H1 (cell line): Measurements from ENCODE around the gene KLF7. TPM values are rescaled to one million over a fixed set of nuclear protein-coding genes. Genes with fewer than 3 reads are reported as not detected.

ENCODE experiments used
- CTCF ChIA-PET: fragments of 300-600 bp; sonication (Branson Sonifier 250); formaldehyde crosslinking; loops from one replicate; lab custom pipeline; 2021; ENCODE audit not compliant: partially characterized antibody; lab: Charles Lee
- POLR2A ChIA-PET: fragments of 300-600 bp; sonication (Branson Sonifier 250); formaldehyde crosslinking; loops from one replicate; lab custom pipeline; 2021; ENCODE audit warnings: inconsistent platforms; ENCODE audit not compliant: partially characterized antibody; lab: Charles Lee
- DNase-seq, 2 experiments: peaks; one replicate each; pipeline versions ENCODE4 v3.0.0 to v3.0.0-alpha.2; 2010 to 2022; ENCODE audit warnings: low spot score in 2 of 2, low read depth in 1 of 2, mixed read lengths in 1 of 2
- FAIRE-seq: peaks from 2 replicates; lab custom pipeline; 2011; peaks lifted over from hg19 to GRCh38; lab: Jason Lieb, UNC
- H2AFZ ChIP-seq: 2 replicates; pipeline ENCODE4 v1.8.1; 2012; ENCODE audit warnings: low read length, inconsistent platforms
- H2AK5ac ChIP-seq: 2 replicates; pipeline ENCODE4 v1.6.1; 2013; ENCODE audit warnings: low read depth, low read length
- H2BK120ac ChIP-seq: replicated peaks from 2 replicates; pipeline ENCODE3; 2013; ENCODE audit warnings: low read depth, low read length, inconsistent platforms
- H2BK12ac ChIP-seq: 2 replicates; pipeline ENCODE4 v1.6.1; 2013; ENCODE audit warnings: low read depth, low read length
- H2BK15ac ChIP-seq: 2 replicates; pipeline ENCODE4 v1.6.1; 2013; ENCODE audit warnings: low read length
- H2BK20ac ChIP-seq: 2 replicates; pipeline ENCODE4 v1.6.1; 2013; ENCODE audit warnings: low read length
- H2BK5ac ChIP-seq: 2 replicates; pipeline ENCODE4 v1.6.1; 2013; ENCODE audit warnings: low read depth, low read length
- H3K14ac ChIP-seq: 2 replicates; pipeline ENCODE4 v1.6.1; 2013; ENCODE audit warnings: inconsistent platforms; ENCODE audit not compliant: insufficient read length
- H3K18ac ChIP-seq: 2 replicates; pipeline ENCODE4 v1.6.1; 2013; ENCODE audit warnings: low read length; ENCODE audit errors: extremely low read depth
- H3K23ac ChIP-seq: 2 replicates; pipeline ENCODE4 v1.6.1; 2013; ENCODE audit warnings: inconsistent platforms; ENCODE audit not compliant: insufficient read length
- H3K23me2 ChIP-seq: 2 replicates; pipeline ENCODE4 v1.6.1; 2013; ENCODE audit warnings: low read depth, low read length
- H3K27ac ChIP-seq: 2 replicates; pipeline ENCODE4 v1.6.1; 2011; ENCODE audit warnings: low read depth, low read length, inconsistent platforms
- H3K27me3 ChIP-seq, 4 experiments: replicated peaks in 1 of 4; 1 replicate in 1 of 4; 2 replicates in 3 of 4; pipeline versions ENCODE4 v1.6.1 to v1.8.1; 2011 to 2013; ENCODE audit warnings: low read length in 3 of 4, mild to moderate bottlenecking in 3 of 4, inconsistent platforms in 2 of 4, mixed read lengths in 2 of 4, moderate library complexity in 1 of 4; ENCODE audit not compliant: control insufficient read depth in 3 of 4, insufficient read depth in 3 of 4; ENCODE audit errors: extremely low read depth in 1 of 4
- H3K36me3 ChIP-seq, 4 experiments: 2 replicates each; pipeline versions ENCODE4 v1.6.1 to v1.8.1; 2011 to 2013; ENCODE audit warnings: mild to moderate bottlenecking in 4 of 4, low read length in 3 of 4, moderate library complexity in 2 of 4, control low read depth in 1 of 4, inconsistent platforms in 1 of 4; ENCODE audit not compliant: insufficient read depth in 4 of 4, control insufficient read depth in 2 of 4
- H3K4ac ChIP-seq: replicated peaks from 2 replicates; pipeline ENCODE3; 2013; ENCODE audit warnings: low read length, low read depth, mixed read lengths, inconsistent platforms; ENCODE audit not compliant: insufficient read length
- H3K4me1 ChIP-seq, 4 experiments: replicated peaks in 1 of 4; 1 replicate in 1 of 4; 2 replicates in 3 of 4; pipeline versions ENCODE4 v1.6.1 to v1.8.1; 2011 to 2013; ENCODE audit warnings: low read length in 3 of 4, inconsistent platforms in 2 of 4, mixed read lengths in 1 of 4; ENCODE audit not compliant: insufficient read depth in 4 of 4, control insufficient read depth in 3 of 4
- H3K4me2 ChIP-seq, 2 experiments: 2 replicates each; pipeline versions ENCODE4 v1.6.1 to v1.8.1; 2011 to 2013; ENCODE audit warnings: low read depth in 2 of 2, low read length in 2 of 2, control low read depth in 1 of 2, inconsistent platforms in 1 of 2, mild to moderate bottlenecking in 1 of 2; ENCODE audit not compliant: insufficient read depth in 1 of 2
- H3K4me3 ChIP-seq, 4 experiments: fragments of 200-600, 300-600 bp in 1 of 4; sonication (generic), shearing (Covaris generic), sonication (Bioruptor Twin) in 1 of 4; 2 replicates each; pipeline versions ENCODE4 v1.5.1 to v1.8.1; 2011 to 2016; ENCODE audit warnings: low read length in 4 of 4, low read depth in 3 of 4, control low read depth in 2 of 4, inconsistent platforms in 2 of 4, mild to moderate bottlenecking in 2 of 4, mixed read lengths in 1 of 4, moderate library complexity in 1 of 4; ENCODE audit not compliant: insufficient read depth in 2 of 4; ENCODE audit errors: extremely low read depth in 1 of 4
- H3K56ac ChIP-seq: replicated peaks from 2 replicates; pipeline ENCODE3; 2013; ENCODE audit warnings: low read depth, mild to moderate bottlenecking, mixed read lengths, low read length, inconsistent platforms; ENCODE audit not compliant: insufficient read length
- H3K79me1 ChIP-seq: 2 replicates; pipeline ENCODE4 v1.6.1; 2013; ENCODE audit warnings: low read depth, low read length, control low read depth
- H3K79me2 ChIP-seq, 2 experiments: 2 replicates each; pipeline versions ENCODE4 v1.6.1 to v1.8.1; 2012 to 2013; ENCODE audit warnings: low read length in 2 of 2, mild to moderate bottlenecking in 2 of 2, inconsistent platforms in 1 of 2; ENCODE audit not compliant: insufficient read depth in 2 of 2, control insufficient read depth in 1 of 2
- H3K9ac ChIP-seq, 4 experiments: replicated peaks in 1 of 4; 1 replicate in 1 of 4; 2 replicates in 3 of 4; pipeline versions ENCODE4 v1.6.1 to v1.8.1; 2011 to 2013; ENCODE audit warnings: low read depth in 3 of 4, low read length in 3 of 4, control low read depth in 2 of 4, mild to moderate bottlenecking in 2 of 4, moderate library complexity in 2 of 4, inconsistent platforms in 1 of 4; ENCODE audit errors: extremely low read depth in 1 of 4
- H3K9me3 ChIP-seq, 2 experiments: 2 replicates each; pipeline versions ENCODE4 v1.6.1 to v1.8.1; 2012 to 2013; ENCODE audit warnings: mild to moderate bottlenecking in 2 of 2, moderate library complexity in 2 of 2, control low read depth in 1 of 2, inconsistent platforms in 1 of 2, low read depth in 1 of 2, low read length in 1 of 2, mixed read lengths in 1 of 2; ENCODE audit not compliant: insufficient read depth in 2 of 2
- H4K20me1 ChIP-seq, 2 experiments: replicated peaks in 1 of 2; 2 replicates each; pipeline versions ENCODE3 to v1.8.1; 2011 to 2013; ENCODE audit warnings: inconsistent platforms in 2 of 2, low read length in 2 of 2, mild to moderate bottlenecking in 1 of 2; ENCODE audit not compliant: insufficient read depth in 2 of 2, control insufficient read depth in 1 of 2
- H4K5ac ChIP-seq: 2 replicates; pipeline ENCODE4 v1.6.1; 2013; ENCODE audit warnings: low read length, low read depth, mixed read lengths, inconsistent platforms; ENCODE audit not compliant: insufficient read length
- H4K8ac ChIP-seq: 2 replicates; pipeline ENCODE4 v1.8.0; 2013; ENCODE audit warnings: mild to moderate bottlenecking, moderate library complexity, low read length, inconsistent platforms; ENCODE audit not compliant: insufficient read depth; ENCODE audit errors: extremely low read depth
- H4K91ac ChIP-seq: replicated peaks from 2 replicates; pipeline ENCODE3; 2013; ENCODE audit warnings: low read length, mixed read lengths, inconsistent platforms; ENCODE audit not compliant: insufficient read length
- CBX8 ChIP-seq: fragments of 300-800, 300-1000 bp; sonication (generic); IDR thresholded peaks from 2 replicates; pipeline ENCODE4 v1.7.1; 2016; ENCODE audit warnings: low read depth, low read length, borderline replicate concordance
- CHD2 ChIP-seq: IDR thresholded peaks from 2 replicates; pipeline ENCODE4 v1.6.1; 2012; ENCODE audit warnings: low read length, improper control_type of control experiment
- GABPA ChIP-seq: IDR thresholded peaks from 2 replicates; pipeline ENCODE4 v1.6.1; 2011; ENCODE audit warnings: mild to moderate bottlenecking, low read length, moderate library complexity, borderline replicate concordance; ENCODE audit not compliant: insufficient read depth
- HDAC2 ChIP-seq, 2 experiments: fragments of 300-600 bp in 1 of 2; sonication (generic) in 1 of 2; IDR thresholded peaks; 2 replicates each; pipeline ENCODE4 v1.6.1; 2011 to 2012; ENCODE audit warnings: low read depth in 2 of 2, low read length in 2 of 2, mild to moderate bottlenecking in 2 of 2, moderate library complexity in 2 of 2, borderline replicate concordance in 1 of 2, inconsistent platforms in 1 of 2
- JUN ChIP-seq: IDR thresholded peaks from 2 replicates; pipeline ENCODE4 v1.6.1; 2011; ENCODE audit warnings: low read depth, mild to moderate bottlenecking, improper control_type of control experiment, low read length
- NANOG ChIP-seq: IDR thresholded peaks from 2 replicates; pipeline ENCODE4 v1.6.1; 2011; ENCODE audit warnings: low read length, low read depth, mild to moderate bottlenecking, inconsistent platforms; ENCODE audit not compliant: insufficient read depth, poor library complexity, severe bottlenecking
- RBBP5 ChIP-seq: IDR thresholded peaks from 2 replicates; pipeline ENCODE4 v1.7.1; 2012; ENCODE audit warnings: low read depth, mild to moderate bottlenecking, inconsistent platforms, low read length, moderate library complexity, borderline replicate concordance
- RNF2 ChIP-seq: fragments of 200-900, 300-1000 bp; sonication (generic); IDR thresholded peaks from 2 replicates; pipeline ENCODE4 v1.7.1; 2016; ENCODE audit warnings: borderline replicate concordance, low read depth, mild to moderate bottlenecking, antibody characterized with exemption, low read length; ENCODE audit not compliant: poor library complexity, severe bottlenecking; ENCODE audit errors: missing control alignments
- SIN3A ChIP-seq, 2 experiments: IDR thresholded peaks in 1 of 2; conservative IDR thresholded peaks in 1 of 2; 2 replicates each; pipeline ENCODE4 v1.6.1; 2011 to 2012; ENCODE audit warnings: low read length in 2 of 2, improper control_type of control experiment in 1 of 2, low read depth in 1 of 2, mild to moderate bottlenecking in 1 of 2
- SUZ12 ChIP-seq: fragments of 200-600 bp; sonication (generic); IDR thresholded peaks from 2 replicates; pipeline ENCODE4 v1.6.1; 2012; ENCODE audit warnings: mild to moderate bottlenecking, inconsistent platforms, low read length, moderate library complexity, mixed read lengths
- TEAD4 ChIP-seq: IDR thresholded peaks from 2 replicates; pipeline ENCODE4 v1.6.1; 2012; ENCODE audit warnings: low read depth, low read length, inconsistent platforms, mixed read lengths
- WGBS, 2 experiments: shearing (Covaris generic) in 1 of 2; methylation state at CpG; one replicate each; pipeline versions ENCODE4 v1.1.6 to v1.1.7; 2013 to 2015; ENCODE audit warnings: low lambda C conversion rate in 2 of 2, mixed read lengths in 2 of 2, inconsistent platforms in 1 of 2, low coverage in 1 of 2, missing lambda C conversion rate in 1 of 2; ENCODE audit not compliant: insufficient replicate concordance in 2 of 2, insufficient coverage in 1 of 2, insufficient read length in 1 of 2; ENCODE audit errors: extremely low coverage in 1 of 2, missing lambda C conversion rate in 1 of 2; 5-methylcytosine and 5-hydroxymethylcytosine counted together
- polyA plus RNA-seq, 7 experiments: library from polyadenylated mRNA; depleted of rRNA in 3 of 7; stranded (reverse) in 5 of 7; unstranded in 2 of 7; fragments of >200 nt in 5 of 7; fragments of 200-250 nt in 2 of 7; gene quantifications; 1 replicate in 5 of 7; 2 replicates in 1 of 7; 4 replicates in 1 of 7; pipeline versions ENCODE4 v1.2.1 to v1.2.3, GENCODE V29; 2011 to 2013; ENCODE audit warnings: missing spikeins in 2 of 7, mixed read lengths in 2 of 7
- total RNA-seq: library from RNA; stranded (reverse); fragmentation: NEBNext Ultra II Directional; extraction: Animal tissue kit (Norgen Biotek cat#: 25700); gene quantifications from 2 replicates; pipeline ENCODE4 v1.2.1, GENCODE V29; 2021

The KLF7 gene
- total and polyA plus RNA-seq, 2 of the 8 experiments (the other 6 are each of a cell fraction or from before 2014, with no cell fraction given): 9.6 to 23.3 TPM

DNA sequence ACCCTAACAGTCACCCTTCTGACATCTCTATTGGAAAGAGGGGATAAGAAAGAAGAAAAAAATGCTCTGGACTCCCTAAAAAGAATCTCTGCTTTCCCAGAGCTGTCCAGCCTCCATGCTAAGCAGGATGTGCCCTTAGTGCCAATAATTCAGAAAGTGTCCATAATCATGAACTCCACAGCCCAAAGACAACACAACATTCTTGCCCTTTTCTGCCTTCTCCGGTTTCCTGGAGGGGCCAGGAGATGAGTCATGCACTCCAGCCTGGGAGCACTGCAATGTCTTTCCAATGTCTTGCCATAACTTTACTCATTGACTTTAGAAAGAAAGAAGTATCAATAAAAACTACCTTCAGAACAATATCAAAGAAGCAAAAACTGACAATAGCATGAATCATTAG lies 44.0 kb downstream of the KLF7 start:
- Histone ChIP-seq H2BK5ac (no peak overlapping the region), H3K27me3 (no peaks in the 10 kb centered on the region), H3K4me2 (no peak overlapping the region), H2BK12ac (no peak overlapping the region), H3K79me1 (peaks cover 2% of the 10 kb centered on the region; the same call in 1 of the 2 replicates), H3K4ac (no peak overlapping the region), H3K23ac (no peak overlapping the region), H3K9me3 (no peaks in the 10 kb centered on the region), H4K5ac (no peak overlapping the region), H3K4me1 (peaks cover 6 to 18% (median 10%) of the 10 kb centered on the region in 4 experiments), H2BK15ac (no peak overlapping the region), H3K18ac (no peak overlapping the region), H2AK5ac (no peak overlapping the region), H3K9ac (no peak overlapping the region), H3K36me3 (peaks cover 0 to 6% (median 2%) of the 10 kb centered on the region in 4 experiments; a peak in 2 of 8 replicates), H4K8ac (no peak overlapping the region), H4K91ac (no peak overlapping the region), H3K14ac (no peak overlapping the region), H3K23me2 (no peaks in the 10 kb centered on the region), H3K56ac (no peak overlapping the region), H2AFZ (no peak overlapping the region), H3K4me3 (no peak overlapping the region), H2BK120ac (no peak overlapping the region), H3K79me2 (peaks cover 0 to 28% of the 10 kb centered on the region in 2 experiments; a peak in 2 of 4 replicates), H4K20me1 (no peaks in the 10 kb centered on the region), H2BK20ac (no peak overlapping the region), H3K27ac (no peak overlapping the region)
- TF ChIP-seq GABPA (no peak), RBBP5 (no peak), SIN3A (conservative IDR thresholded peaks at IDR 0.05 in 1 of 2, IDR thresholded peaks at IDR 0.05 in 1 of 2; ENCODE audit: low read depth in 1 of 2, low read length in 2 of 2) (no peak), HDAC2 (IDR thresholded peaks at IDR 0.05; ENCODE audit: borderline replicate concordance in 1 of 2, low read depth in 2 of 2, low read length in 2 of 2) (no peak), NANOG (no peak), CHD2 (no peak), CBX8 (no peak), SUZ12 (no peak), JUN (no peak), RNF2 (no peak), TEAD4 (no peak)
- CTCF ChIA-PET: interaction anchor here (1.0 kb wide), 1 partner anchor 102 kb away, joined by 3 read pairs; no protein-coding TSS in a partner anchor
- 82% methylated on average over 1 of the region's 1 CpG; no CpG with 5 or more reads in 1 of the 2 experiments for WGBS, 2 experiments
- DNase-seq (no peak), FAIRE-seq (no peak)
- POLR2A ChIA-PET: interaction anchor here (0.7 to 1.3 kb wide), 2 partner anchors 19 to 27 kb away, joined by 4 read pairs; no protein-coding TSS in a partner anchor
